HepG2 (cell line): Measurements from ENCODE around the gene NEU4. TPM values are rescaled to one million over a fixed set of nuclear protein-coding genes. Genes with fewer than 3 reads are reported as not detected.

Experiments
- GABPB1 ChIP-seq: IDR thresholded peaks from 2 replicates; pipeline ENCODE4 v1.6.1; 2016; ENCODE audit warnings: mild to moderate bottlenecking, missing genetic modification reagents, moderate library complexity, missing compliant biosample characterization
- HMGA1 ChIP-seq: sonication (generic); formaldehyde crosslinking; conservative IDR thresholded peaks from 2 replicates; pipeline ENCODE4 v1.4.0; 2020; ENCODE audit warnings: missing genetic modification reagents
- JUN ChIP-seq: sonication (generic); formaldehyde crosslinking; IDR thresholded peaks from 2 replicates; pipeline ENCODE4 v1.4.0; 2020; ENCODE audit warnings: mild to moderate bottlenecking, missing genetic modification reagents
- MED1 ChIP-seq: sonication (generic); formaldehyde crosslinking; IDR thresholded peaks from 2 replicates; pipeline ENCODE4 v1.4.0; 2020; ENCODE audit warnings: missing genetic modification reagents
- NFE2L2 ChIP-seq: fragments of 150-350 bp; IDR thresholded peaks from 2 replicates; pipeline ENCODE4 v1.6.1; 2014; ENCODE audit warnings: low read length
- REL ChIP-seq: sonication (generic); formaldehyde crosslinking; conservative IDR thresholded peaks from 2 replicates; pipeline ENCODE4 v1.8.0; 2022; ENCODE audit warnings: mild to moderate bottlenecking, missing genetic modification reagents, moderate library complexity
- REPIN1 ChIP-seq: sonication (generic); formaldehyde crosslinking; IDR thresholded peaks from 2 replicates; pipeline ENCODE4 v1.8.0; 2022; ENCODE audit warnings: missing genetic modification reagents, low read depth, mild to moderate bottlenecking, borderline replicate concordance
- RFX5 ChIP-seq: IDR thresholded peaks from 2 replicates; pipeline ENCODE4 v1.6.1; 2011; ENCODE audit warnings: low read depth, low read length, improper control_type of control experiment
- SIN3A ChIP-seq: IDR thresholded peaks from 2 replicates; pipeline ENCODE4 v1.6.1; 2011; ENCODE audit warnings: low read depth, mild to moderate bottlenecking, control low read depth, low read length, borderline replicate concordance
- SIN3B ChIP-seq: fragments of 150-350 bp; IDR thresholded peaks from 2 replicates; pipeline ENCODE4 v1.6.1; 2014; ENCODE audit warnings: low read length
- ZBTB8A ChIP-seq: sonication (generic); formaldehyde crosslinking; IDR thresholded peaks from 2 replicates; pipeline ENCODE4 v1.4.0; 2020; ENCODE audit warnings: mild to moderate bottlenecking, low read depth, missing genetic modification reagents, borderline replicate concordance
- ZNF224 ChIP-seq: sonication (generic); formaldehyde crosslinking; IDR thresholded peaks from 2 replicates; pipeline ENCODE4 v1.5.0; 2020; ENCODE audit warnings: mild to moderate bottlenecking, missing genetic modification reagents
- ZNF616 ChIP-seq: sonication (generic); formaldehyde crosslinking; IDR thresholded peaks from 2 replicates; pipeline ENCODE4 v1.5.0; 2020; ENCODE audit warnings: low read depth, mild to moderate bottlenecking, missing genetic modification reagents
- ZNF737 ChIP-seq: sonication (generic); formaldehyde crosslinking; IDR thresholded peaks from 2 replicates; pipeline ENCODE4 v1.5.0; 2020; ENCODE audit warnings: missing genetic modification reagents, mild to moderate bottlenecking, borderline replicate concordance
- polyA plus RNA-seq, 8 experiments: library from polyadenylated mRNA; depleted of rRNA in 3 of 8; stranded (reverse) in 7 of 8; unstranded in 1 of 8; fragments of >200 nt; fragmentation: Illumina TruSeq in 4 of 8; extraction: Trizol in 4 of 8; gene quantifications; 2 replicates each; pipeline versions ENCODE4 v1.2.1 to v1.2.3, GENCODE V29; 2011 to 2016; ENCODE audit warnings: low read depth in 4 of 8, missing spikeins in 1 of 8, mixed read lengths in 1 of 8; ENCODE audit not compliant: insufficient read depth in 1 of 8
- total RNA-seq, 5 experiments: library from RNA; depleted of rRNA; stranded (reverse); fragments of >200 nt; fragmentation: Illumina TruSeq; extraction: Trizol; gene quantifications; 2 replicates each; pipeline ENCODE4 v1.2.3, GENCODE V29; 2016; ENCODE audit warnings: low read depth in 1 of 5
- TF ChIP-seq, protein P1 (sequence below): sonication (generic); formaldehyde crosslinking; IDR thresholded peaks from 2 replicates; pipeline ENCODE4 v1.5.1; 2020; ENCODE audit warnings: missing genetic modification reagents, mild to moderate bottlenecking, borderline replicate concordance
- TF ChIP-seq, protein P2 (sequence below): sonication (generic); formaldehyde crosslinking; IDR thresholded peaks from 2 replicates; pipeline ENCODE4 v1.8.0; 2022; ENCODE audit warnings: mild to moderate bottlenecking, missing genetic modification reagents
- TF ChIP-seq, protein P3 (sequence below): sonication (generic); formaldehyde crosslinking; IDR thresholded peaks from 2 replicates; pipeline ENCODE4 v1.4.0; 2020; ENCODE audit warnings: missing genetic modification reagents, borderline replicate concordance
- TF ChIP-seq, protein P4 (sequence below): sonication (generic); formaldehyde crosslinking; IDR thresholded peaks from 2 replicates; pipeline ENCODE4 v1.4.0; 2020; ENCODE audit warnings: missing genetic modification reagents, borderline replicate concordance
- TF ChIP-seq, protein P5 (sequence below): sonication (generic); formaldehyde crosslinking; IDR thresholded peaks from 2 replicates; pipeline ENCODE4 v1.4.0; 2020; ENCODE audit warnings: missing genetic modification reagents, borderline replicate concordance

Gene NEU4
- total and polyA plus RNA-seq, 2 of the 13 experiments (the other 11 are each of a cell fraction or from before 2014, with no cell fraction given), result 53.5 to 107 TPM

DNA sequence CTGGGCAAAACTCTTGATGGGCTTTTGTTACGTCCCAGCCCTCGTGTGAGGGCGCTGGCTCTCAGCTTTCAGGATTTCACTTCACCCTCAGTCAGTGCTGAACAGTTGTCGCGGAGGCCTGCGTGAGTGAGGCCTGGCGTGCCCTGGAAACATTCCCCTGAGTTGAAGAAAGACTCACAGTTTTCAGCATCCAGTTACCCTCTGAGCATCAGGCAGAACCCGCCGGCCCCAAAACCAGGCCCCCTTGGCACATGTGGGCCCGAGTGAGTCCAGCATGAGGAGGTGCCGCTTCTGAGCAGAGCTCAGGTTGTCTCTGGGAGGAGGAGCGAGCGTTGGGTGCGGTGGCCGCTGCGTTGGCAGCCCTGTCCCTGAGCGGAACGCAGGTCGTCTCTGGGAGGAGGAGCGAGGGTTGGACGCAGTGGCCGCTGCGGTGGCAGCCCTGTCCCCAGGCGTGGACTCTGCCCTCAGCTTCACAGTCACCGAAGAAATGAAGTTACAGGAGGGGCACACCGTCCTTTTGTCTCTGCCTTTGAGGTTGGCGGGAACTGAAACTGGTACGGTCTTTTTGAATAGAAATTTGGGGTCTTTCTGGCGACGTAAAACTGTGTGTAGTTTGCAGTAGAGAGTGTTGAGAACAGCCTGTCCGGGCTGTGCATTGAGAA is at the start of gene NEU4 (continued):
- TF ChIP-seq ZNF224 (no peak), MED1 (CRISPR knock-in tag) (peak; percentile 95), REPIN1 (CRISPR knock-in tag) (peak; percentile 91; the same call in 1 of the 2 replicates), SIN3B (no peak), ZBTB8A (CRISPR knock-in tag) (no peak), JUN (no peak; the same call in 1 of the 2 replicates), REL (CRISPR knock-in tag) (peak; percentile 73; the same call in 1 of the 2 replicates), RFX5 (peak; percentile 49; the same call in 1 of the 2 replicates), ZNF737 (CRISPR knock-in tag) (no peak), HMGA1 (CRISPR knock-in tag) (no peak), SIN3A (peak; percentile 88), ZNF616 (no peak; the same call in 1 of the 2 replicates), NFE2L2 (no peak), GABPB1 (CRISPR knock-in tag) (peak; percentile 81)
- TF ChIP-seq, protein P1, sequence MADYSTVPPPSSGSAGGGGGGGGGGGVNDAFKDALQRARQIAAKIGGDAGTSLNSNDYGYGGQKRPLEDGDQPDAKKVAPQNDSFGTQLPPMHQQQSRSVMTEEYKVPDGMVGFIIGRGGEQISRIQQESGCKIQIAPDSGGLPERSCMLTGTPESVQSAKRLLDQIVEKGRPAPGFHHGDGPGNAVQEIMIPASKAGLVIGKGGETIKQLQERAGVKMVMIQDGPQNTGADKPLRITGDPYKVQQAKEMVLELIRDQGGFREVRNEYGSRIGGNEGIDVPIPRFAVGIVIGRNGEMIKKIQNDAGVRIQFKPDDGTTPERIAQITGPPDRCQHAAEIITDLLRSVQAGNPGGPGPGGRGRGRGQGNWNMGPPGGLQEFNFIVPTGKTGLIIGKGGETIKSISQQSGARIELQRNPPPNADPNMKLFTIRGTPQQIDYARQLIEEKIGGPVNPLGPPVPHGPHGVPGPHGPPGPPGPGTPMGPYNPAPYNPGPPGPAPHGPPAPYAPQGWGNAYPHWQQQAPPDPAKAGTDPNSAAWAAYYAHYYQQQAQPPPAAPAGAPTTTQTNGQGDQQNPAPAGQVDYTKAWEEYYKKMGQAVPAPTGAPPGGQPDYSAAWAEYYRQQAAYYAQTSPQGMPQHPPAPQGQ, result no peak; the same call in 1 of the 2 replicates
- TF ChIP-seq, protein P2, sequence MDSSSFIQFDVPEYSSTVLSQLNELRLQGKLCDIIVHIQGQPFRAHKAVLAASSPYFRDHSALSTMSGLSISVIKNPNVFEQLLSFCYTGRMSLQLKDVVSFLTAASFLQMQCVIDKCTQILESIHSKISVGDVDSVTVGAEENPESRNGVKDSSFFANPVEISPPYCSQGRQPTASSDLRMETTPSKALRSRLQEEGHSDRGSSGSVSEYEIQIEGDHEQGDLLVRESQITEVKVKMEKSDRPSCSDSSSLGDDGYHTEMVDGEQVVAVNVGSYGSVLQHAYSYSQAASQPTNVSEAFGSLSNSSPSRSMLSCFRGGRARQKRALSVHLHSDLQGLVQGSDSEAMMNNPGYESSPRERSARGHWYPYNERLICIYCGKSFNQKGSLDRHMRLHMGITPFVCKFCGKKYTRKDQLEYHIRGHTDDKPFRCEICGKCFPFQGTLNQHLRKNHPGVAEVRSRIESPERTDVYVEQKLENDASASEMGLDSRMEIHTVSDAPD (CRISPR knock-in tag), result peak; percentile 68; the same call in 1 of the 2 replicates
- TF ChIP-seq, protein P3, sequence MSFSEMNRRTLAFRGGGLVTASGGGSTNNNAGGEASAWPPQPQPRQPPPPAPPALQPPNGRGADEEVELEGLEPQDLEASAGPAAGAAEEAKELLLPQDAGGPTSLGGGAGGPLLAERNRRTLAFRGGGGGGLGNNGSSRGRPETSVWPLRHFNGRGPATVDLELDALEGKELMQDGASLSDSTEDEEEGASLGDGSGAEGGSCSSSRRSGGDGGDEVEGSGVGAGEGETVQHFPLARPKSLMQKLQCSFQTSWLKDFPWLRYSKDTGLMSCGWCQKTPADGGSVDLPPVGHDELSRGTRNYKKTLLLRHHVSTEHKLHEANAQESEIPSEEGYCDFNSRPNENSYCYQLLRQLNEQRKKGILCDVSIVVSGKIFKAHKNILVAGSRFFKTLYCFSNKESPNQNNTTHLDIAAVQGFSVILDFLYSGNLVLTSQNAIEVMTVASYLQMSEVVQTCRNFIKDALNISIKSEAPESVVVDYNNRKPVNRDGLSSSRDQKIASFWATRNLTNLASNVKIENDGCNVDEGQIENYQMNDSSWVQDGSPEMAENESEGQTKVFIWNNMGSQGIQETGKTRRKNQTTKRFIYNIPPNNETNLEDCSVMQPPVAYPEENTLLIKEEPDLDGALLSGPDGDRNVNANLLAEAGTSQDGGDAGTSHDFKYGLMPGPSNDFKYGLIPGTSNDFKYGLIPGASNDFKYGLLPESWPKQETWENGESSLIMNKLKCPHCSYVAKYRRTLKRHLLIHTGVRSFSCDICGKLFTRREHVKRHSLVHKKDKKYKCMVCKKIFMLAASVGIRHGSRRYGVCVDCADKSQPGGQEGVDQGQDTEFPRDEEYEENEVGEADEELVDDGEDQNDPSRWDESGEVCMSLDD (CRISPR knock-in tag), result peak; percentile 66; the same call in 1 of the 2 replicates
- TF ChIP-seq, protein P4, sequence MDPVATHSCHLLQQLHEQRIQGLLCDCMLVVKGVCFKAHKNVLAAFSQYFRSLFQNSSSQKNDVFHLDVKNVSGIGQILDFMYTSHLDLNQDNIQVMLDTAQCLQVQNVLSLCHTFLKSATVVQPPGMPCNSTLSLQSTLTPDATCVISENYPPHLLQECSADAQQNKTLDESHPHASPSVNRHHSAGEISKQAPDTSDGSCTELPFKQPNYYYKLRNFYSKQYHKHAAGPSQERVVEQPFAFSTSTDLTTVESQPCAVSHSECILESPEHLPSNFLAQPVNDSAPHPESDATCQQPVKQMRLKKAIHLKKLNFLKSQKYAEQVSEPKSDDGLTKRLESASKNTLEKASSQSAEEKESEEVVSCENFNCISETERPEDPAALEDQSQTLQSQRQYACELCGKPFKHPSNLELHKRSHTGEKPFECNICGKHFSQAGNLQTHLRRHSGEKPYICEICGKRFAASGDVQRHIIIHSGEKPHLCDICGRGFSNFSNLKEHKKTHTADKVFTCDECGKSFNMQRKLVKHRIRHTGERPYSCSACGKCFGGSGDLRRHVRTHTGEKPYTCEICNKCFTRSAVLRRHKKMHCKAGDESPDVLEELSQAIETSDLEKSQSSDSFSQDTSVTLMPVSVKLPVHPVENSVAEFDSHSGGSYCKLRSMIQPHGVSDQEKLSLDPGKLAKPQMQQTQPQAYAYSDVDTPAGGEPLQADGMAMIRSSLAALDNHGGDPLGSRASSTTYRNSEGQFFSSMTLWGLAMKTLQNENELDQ (CRISPR knock-in tag), result no peak
- TF ChIP-seq, protein P5, sequence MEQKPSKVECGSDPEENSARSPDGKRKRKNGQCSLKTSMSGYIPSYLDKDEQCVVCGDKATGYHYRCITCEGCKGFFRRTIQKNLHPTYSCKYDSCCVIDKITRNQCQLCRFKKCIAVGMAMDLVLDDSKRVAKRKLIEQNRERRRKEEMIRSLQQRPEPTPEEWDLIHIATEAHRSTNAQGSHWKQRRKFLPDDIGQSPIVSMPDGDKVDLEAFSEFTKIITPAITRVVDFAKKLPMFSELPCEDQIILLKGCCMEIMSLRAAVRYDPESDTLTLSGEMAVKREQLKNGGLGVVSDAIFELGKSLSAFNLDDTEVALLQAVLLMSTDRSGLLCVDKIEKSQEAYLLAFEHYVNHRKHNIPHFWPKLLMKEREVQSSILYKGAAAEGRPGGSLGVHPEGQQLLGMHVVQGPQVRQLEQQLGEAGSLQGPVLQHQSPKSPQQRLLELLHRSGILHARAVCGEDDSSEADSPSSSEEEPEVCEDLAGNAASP (CRISPR knock-in tag), result peak; percentile 77; the same call in 1 of the 2 replicates
